Neuronal stem cell (in vitro differentiated cells): ENCODE data around the gene OLIG2.

Experiments used
- DNase-seq: peaks from one replicate; pipeline ENCODE4 v3.0.0-alpha.2; 2013; ENCODE audit warnings: low spot score
- H2AFZ ChIP-seq: one replicate; pipeline ENCODE4 v1.6.1; 2013; ENCODE audit warnings: mild to moderate bottlenecking, low read length, inconsistent platforms
- H2AK5ac ChIP-seq: 2 replicates; pipeline ENCODE4 v1.6.1; 2013; ENCODE audit warnings: low read depth, mild to moderate bottlenecking, inconsistent platforms, low read length, moderate library complexity, mixed read lengths
- H2BK120ac ChIP-seq: 2 replicates; pipeline ENCODE4 v1.6.1; 2013; ENCODE audit warnings: low read depth, mild to moderate bottlenecking, inconsistent platforms, low read length, moderate library complexity, mixed read lengths
- H2BK12ac ChIP-seq: one replicate; pipeline ENCODE4 v1.6.1; 2013; ENCODE audit warnings: low read length, inconsistent platforms
- H2BK15ac ChIP-seq: 2 replicates; pipeline ENCODE4 v1.6.1; 2013; ENCODE audit warnings: mild to moderate bottlenecking, low read length, inconsistent platforms, mixed read lengths
- H2BK5ac ChIP-seq: one replicate; pipeline ENCODE4 v1.6.1; 2013; ENCODE audit warnings: inconsistent platforms, mild to moderate bottlenecking, low read length, moderate library complexity
- H3K14ac ChIP-seq: one replicate; pipeline ENCODE4 v1.6.1; 2013; ENCODE audit warnings: low read length, inconsistent platforms
- H3K18ac ChIP-seq: 2 replicates; pipeline ENCODE4 v1.6.1; 2013; ENCODE audit warnings: low read length, inconsistent platforms
- H3K23ac ChIP-seq: 2 replicates; pipeline ENCODE4 v1.6.1; 2013; ENCODE audit warnings: low read depth, mild to moderate bottlenecking, mixed read lengths, low read length, inconsistent platforms; ENCODE audit not compliant: poor library complexity
- H3K27ac ChIP-seq: replicated peaks from 3 replicates; pipeline ENCODE4 v1.5.1; 2013; ENCODE audit warnings: low read length, inconsistent platforms
- H3K27me3 ChIP-seq, 3 experiments: 2 replicates each; pipeline ENCODE4 v1.6.1; 2013; ENCODE audit warnings: low read length in 3 of 3, mild to moderate bottlenecking in 2 of 3, inconsistent platforms in 1 of 3, low read depth in 1 of 3, mixed read lengths in 1 of 3, moderate library complexity in 1 of 3; ENCODE audit not compliant: control insufficient read depth in 3 of 3, insufficient read depth in 3 of 3
- H3K36me3 ChIP-seq, 2 donors: replicated peaks in 1 of 2; 2 replicates each; pipeline ENCODE4 v1.6.1; 2013; ENCODE audit warnings: low read length in 2 of 2; ENCODE audit not compliant: control insufficient read depth in 2 of 2, insufficient read depth in 2 of 2
- H3K4ac ChIP-seq: 2 replicates; pipeline ENCODE4 v1.6.1; 2013; ENCODE audit warnings: inconsistent platforms, mild to moderate bottlenecking, low read length, moderate library complexity
- H3K4me1 ChIP-seq, 2 donors: 1 replicate in 1 of 2; 2 replicates in 1 of 2; pipeline ENCODE4 v1.6.1; 2013; ENCODE audit warnings: low read length in 2 of 2, low read depth in 1 of 2; ENCODE audit not compliant: control insufficient read depth in 2 of 2, insufficient read depth in 1 of 2
- H3K4me2 ChIP-seq: one replicate; pipeline ENCODE4 v1.6.1; 2013; ENCODE audit warnings: mild to moderate bottlenecking, low read length, inconsistent platforms; ENCODE audit not compliant: insufficient read depth, poor library complexity, severe bottlenecking
- H3K4me3 ChIP-seq, 2 donors: 2 replicates each; pipeline ENCODE4 v1.5.1; 2013; ENCODE audit warnings: low read length in 2 of 2, mild to moderate bottlenecking in 2 of 2, inconsistent platforms in 1 of 2, moderate library complexity in 1 of 2
- H3K79me1 ChIP-seq: one replicate; pipeline ENCODE4 v1.6.1; 2013; ENCODE audit warnings: low read depth, mild to moderate bottlenecking, inconsistent platforms, low read length, moderate library complexity
- H3K9ac ChIP-seq: one replicate; pipeline ENCODE4 v1.6.1; 2013; ENCODE audit warnings: mild to moderate bottlenecking, low read depth, low read length, inconsistent platforms; ENCODE audit not compliant: poor library complexity
- H3K9me3 ChIP-seq, 2 donors: replicated peaks in 1 of 2; 2 replicates each; pipeline versions ENCODE3 to v1.6.1; 2013; ENCODE audit warnings: low read length in 2 of 2, mild to moderate bottlenecking in 2 of 2, inconsistent platforms in 1 of 2, low read depth in 1 of 2, mixed read lengths in 1 of 2, moderate library complexity in 1 of 2; ENCODE audit not compliant: control insufficient read depth in 2 of 2, insufficient read depth in 1 of 2
- H4K8ac ChIP-seq: one replicate; pipeline ENCODE4 v1.6.1; 2013; ENCODE audit warnings: low read depth, mild to moderate bottlenecking, inconsistent platforms, low read length, moderate library complexity
- H4K91ac ChIP-seq: one replicate; pipeline ENCODE4 v1.6.1; 2013; ENCODE audit warnings: low read length, low read depth, mild to moderate bottlenecking, inconsistent platforms; ENCODE audit not compliant: poor library complexity
- WGBS, 2 donors: extraction: QIAGEN DNeasy Blood & Tissue Kit; methylation state at CpG; one replicate each; pipeline ENCODE4 v1.1.7; 2013; ENCODE audit warnings: missing lambda C conversion rate in 2 of 2, mixed read lengths in 1 of 2; ENCODE audit not compliant: insufficient read length in 2 of 2, insufficient replicate concordance in 1 of 2; ENCODE audit errors: extremely low coverage in 2 of 2; 5-methylcytosine and 5-hydroxymethylcytosine counted together

OLIG2 gene

GRCh38 chr21:32991361-32991760 is 34.4 kb upstream of the OLIG2 start:
- no peak overlapping the region for H3K9ac ChIP-seq
- no peak overlapping the region for H2AFZ ChIP-seq
- H4K91ac ChIP-seq, result no peak overlapping the region
- no peaks in the 10 kb centered on the region for H3K79me1 ChIP-seq
- H2BK5ac ChIP-seq, result no peak overlapping the region
- H3K18ac ChIP-seq, result no peak overlapping the region
- peak; percentile 47 for DNase-seq
- WGBS, 2 donors, result no CpG with 5 or more reads among the region's 8 CpGs
- no peak overlapping the region for H2AK5ac ChIP-seq
- H3K27ac ChIP-seq, result no peak overlapping the region
- H3K4me1 ChIP-seq, result peaks cover 0 to 11% of the 10 kb centered on the region in 2 donors
- H4K8ac ChIP-seq, result no peak overlapping the region
- no peak overlapping the region for H3K4ac ChIP-seq
- H3K9me3 ChIP-seq, result no peaks in the 10 kb centered on the region
- H3K23ac ChIP-seq, result no peak overlapping the region
- no peak overlapping the region for H2BK120ac ChIP-seq
- H2BK12ac ChIP-seq, result no peak overlapping the region
- no peak overlapping the region for H3K4me3 ChIP-seq
- H2BK15ac ChIP-seq, result no peak overlapping the region
- no peak overlapping the region for H3K4me2 ChIP-seq
- H3K36me3 ChIP-seq, result no peaks in the 10 kb centered on the region
- peaks cover 0 to 15% (median 2%) of the 10 kb centered on the region in 3 experiments for H3K27me3 ChIP-seq
- no peak overlapping the region for H3K14ac ChIP-seq

- H2BK120ac ChIP-seq, result no peak overlapping the region
- H2BK5ac ChIP-seq, result no peak overlapping the region
- H2BK15ac ChIP-seq, result no peak overlapping the region
- DNase-seq, result no peak
- H2AK5ac ChIP-seq, result no peak overlapping the region
- no peak overlapping the region for H4K91ac ChIP-seq
- no peak overlapping the region for H3K4ac ChIP-seq
- peaks cover 0 to 11% of the 10 kb centered on the region in 2 donors for H3K4me1 ChIP-seq
- no peak overlapping the region for H4K8ac ChIP-seq
- no peak overlapping the region for H3K9ac ChIP-seq
- no peak overlapping the region for H2BK12ac ChIP-seq
- H3K14ac ChIP-seq, result no peak overlapping the region
- no CpG with 5 or more reads among the region's 3 CpGs for WGBS, 2 donors
- no peaks in the 10 kb centered on the region for H3K9me3 ChIP-seq
- no peak overlapping the region for H3K4me3 ChIP-seq
- H3K79me1 ChIP-seq, result no peaks in the 10 kb centered on the region
- H3K23ac ChIP-seq, result no peak overlapping the region
- no peak overlapping the region for H3K18ac ChIP-seq
- no peaks in the 10 kb centered on the region for H3K36me3 ChIP-seq
- peaks cover 0 to 7% (median 2%) of the 10 kb centered on the region in 3 experiments for H3K27me3 ChIP-seq
- H3K4me2 ChIP-seq, result no peak overlapping the region
- no peak overlapping the region for H2AFZ ChIP-seq
- no peak overlapping the region for H3K27ac ChIP-seq
These were observed 31.8 kb upstream of the OLIG2 start for GRCh38 chr21:32993894-32994293.

GRCh38 chr21:32994305-32994704 is 31.4 kb upstream of the OLIG2 start:
- Histone ChIP-seq H3K4me3 (no peak overlapping the region), H2BK12ac (no peak overlapping the region), H3K79me1 (no peaks in the 10 kb centered on the region), H3K9me3 (no peaks in the 10 kb centered on the region), H3K9ac (no peak overlapping the region), H4K91ac (no peak overlapping the region), H2AFZ (no peak overlapping the region), H3K4me2 (no peak overlapping the region), H4K8ac (no peak overlapping the region), H3K36me3 (no peaks in the 10 kb centered on the region), H3K14ac (no peak overlapping the region), H2BK5ac (no peak overlapping the region), H3K4ac (no peak overlapping the region), H3K18ac (no peak overlapping the region), H3K4me1 (peaks cover 0 to 11% of the 10 kb centered on the region in 2 donors), H2AK5ac (no peak overlapping the region), H3K23ac (no peak overlapping the region), H3K27me3 (peaks cover 0 to 3% (median 2%) of the 10 kb centered on the region in 3 experiments), H3K27ac (no peak overlapping the region), H2BK15ac (no peak overlapping the region), H2BK120ac (no peak overlapping the region)
- DNase-seq, result no peak
- WGBS, 2 donors, result no CpG with 5 or more reads among the region's 3 CpGs

- Histone ChIP-seq H3K9ac (no peak overlapping the region), H3K4me1 (no peaks in the 10 kb centered on the region), H3K9me3 (no peaks in the 10 kb centered on the region), H3K4me3 (no peak overlapping the region), H3K4me2 (no peak overlapping the region), H2AK5ac (no peak overlapping the region), H2BK15ac (no peak overlapping the region), H4K8ac (no peak overlapping the region), H3K18ac (no peak overlapping the region), H3K79me1 (no peaks in the 10 kb centered on the region), H3K27ac (no peak overlapping the region), H2AFZ (no peak overlapping the region), H4K91ac (no peak overlapping the region), H3K23ac (no peak overlapping the region), H2BK120ac (no peak overlapping the region), H3K14ac (no peak overlapping the region), H2BK12ac (no peak overlapping the region), H3K4ac (no peak overlapping the region), H3K27me3 (peaks cover 0 to 2% (median 2%) of the 10 kb centered on the region in 3 experiments), H3K36me3 (no peaks in the 10 kb centered on the region), H2BK5ac (no peak overlapping the region)
- DNase-seq, result no peak
- WGBS, 2 donors, result no CpG with 5 or more reads among the region's 3 CpGs
These were observed 18.0 kb upstream of the OLIG2 start for GRCh38 chr21:33007747-33008146.
